GM12878 (cell line): ENCODE measurements around the gene ATF7. TPM values are rescaled to one million over a fixed set of nuclear protein-coding genes. Genes with fewer than 3 reads are reported as not detected.
"Not testable (repeated sequence)": the region's sequence is repeated elsewhere in the genome, so short reads cannot be mapped to it uniquely, and the experiment has no call there.

Experiments used
- ATAC-seq: fragments of 200-7000 bp; cut with Tn5 transposase; 3 replicates; pipeline ENCODE4 v1.9.1; 2020; ENCODE audit warnings: mild to moderate bottlenecking, moderate library complexity
- BruUV-seq: library from RNA; stranded (reverse); fragments of 400-500 nt; replicated peaks from 2 replicates; lab custom pipeline; 2021; lab: Mats Ljungman, UMichigan
- CTCF ChIA-PET: fragments of 300-600 bp; sonication (Branson Sonifier 250); formaldehyde crosslinking; extraction: SDS; loops from one replicate; lab custom pipeline; 2021; ENCODE audit warnings: inconsistent platforms; lab: Yijun Ruan, JAX
- POLR2A ChIA-PET: fragments of 350-600 bp; formaldehyde crosslinking; extraction: SDS; loops from one replicate; lab custom pipeline; 2021; ENCODE audit warnings: inconsistent platforms; lab: Charles Lee
- RAD21 ChIA-PET: fragments of 300-600 bp; sonication (Branson Sonifier 250); formaldehyde crosslinking; loops from one replicate; lab custom pipeline; 2023; ENCODE audit warnings: antibody characterized with exemption; ENCODE audit not compliant: unreplicated experiment; lab: Charles Lee
- SMC1A ChIA-PET: fragments of 300-600 bp; sonication (Branson Sonifier 250); formaldehyde crosslinking; loops from one replicate; lab custom pipeline; 2023; ENCODE audit not compliant: unreplicated experiment, uncharacterized antibody; lab: Charles Lee
- DNase-seq: peaks from one replicate; pipeline ENCODE4 v3.0.0-alpha.2; 2011; ENCODE audit warnings: low read depth, low spot score
- FAIRE-seq: peaks from 3 replicates; lab custom pipeline; 2011; peaks lifted over from hg19 to GRCh38; lab: Jason Lieb, UNC
- H2AFZ ChIP-seq: 2 replicates; pipeline ENCODE4 v1.6.0; 2011; ENCODE audit warnings: low read depth, low read length, control low read depth; ENCODE audit not compliant: control insufficient read depth
- H3K27ac ChIP-seq: 2 replicates; pipeline ENCODE4 v1.5.1; 2011; ENCODE audit warnings: control low read depth; ENCODE audit not compliant: control insufficient read depth, insufficient read depth
- H3K27me3 ChIP-seq, 2 experiments: replicated peaks in 1 of 2; 2 replicates each; pipeline versions ENCODE4 v1.6.0 to v1.6.1; 2011; ENCODE audit warnings: low read length in 1 of 2; ENCODE audit not compliant: control insufficient read depth in 2 of 2, insufficient read depth in 2 of 2
- H3K36me3 ChIP-seq, 2 experiments: 2 replicates each; pipeline ENCODE4 v1.5.1; 2011; ENCODE audit warnings: low read length in 1 of 2; ENCODE audit not compliant: control insufficient read depth in 2 of 2, insufficient read depth in 2 of 2
- H3K4me1 ChIP-seq: 2 replicates; pipeline ENCODE4 v1.6.1; 2011; ENCODE audit warnings: mild to moderate bottlenecking, low read length, moderate library complexity, mixed read lengths; ENCODE audit not compliant: control insufficient read depth, insufficient read depth
- H3K4me2 ChIP-seq: 2 replicates; pipeline ENCODE4 v1.6.0; 2011; ENCODE audit warnings: control low read depth; ENCODE audit not compliant: control insufficient read depth, insufficient read depth
- H3K4me3 ChIP-seq: fragments of 200-600 bp; sonication (generic); 2 replicates; pipeline ENCODE4 v1.5.1; 2016
- H3K79me2 ChIP-seq: 2 replicates; pipeline ENCODE4 v1.6.0; 2011; ENCODE audit warnings: low read length; ENCODE audit not compliant: control insufficient read depth, insufficient read depth
- H3K9ac ChIP-seq: 2 replicates; pipeline ENCODE4 v1.8.0; 2011; ENCODE audit warnings: low read length, control low read depth, mixed read lengths; ENCODE audit not compliant: control insufficient read depth, insufficient read depth
- H3K9me3 ChIP-seq: replicated peaks from 3 replicates; pipeline ENCODE4 v1.5.1; 2011; ENCODE audit warnings: mild to moderate bottlenecking, low read length; ENCODE audit not compliant: control insufficient read depth, insufficient read depth
- H4K20me1 ChIP-seq: 2 replicates; pipeline ENCODE4 v1.6.0; 2011; ENCODE audit not compliant: control insufficient read depth, insufficient read depth
- ZNF24 ChIP-seq: fragments of 450-650 bp; IDR thresholded peaks from 2 replicates; pipeline ENCODE4 v1.6.1; 2017; ENCODE audit warnings: antibody characterized with exemption, mild to moderate bottlenecking
- WGBS: methylation state at CpG from one replicate; pipeline ENCODE4 v1.1.6; 2016; ENCODE audit warnings: low lambda C conversion rate; ENCODE audit not compliant: insufficient replicate concordance, insufficient coverage; ENCODE audit errors: missing lambda C conversion rate; 5-methylcytosine and 5-hydroxymethylcytosine counted together
- in situ Hi-C: fragments of 300-500 bp; cut with MboI; formaldehyde crosslinking; loops from 9 replicates; pipeline ENCODE4 v1.14.3; 2018; ENCODE audit warnings: mixed read lengths
- intact Hi-C: fragments of 100-400 bp; cut with micrococcal nuclease; formaldehyde crosslinking; loops from one replicate; pipeline ENCODE4 v1.14.2; 2022; ENCODE audit not compliant: unreplicated experiment
- polyA plus RNA-seq, 11 experiments: library from polyadenylated mRNA; depleted of rRNA in 4 of 11; unstranded in 6 of 11; stranded (reverse) in 5 of 11; fragments of >200 nt; fragmentation: Nextera tagmentation in 4 of 11; fragmentation: Illumina TruSeq in 1 of 11; extraction: Ambion mirVana in 4 of 11; extraction: Trizol in 1 of 11; gene quantifications; 1 replicate in 1 of 11; 2 replicates in 10 of 11; pipeline versions ENCODE4 v1.2.1 to v1.2.3, GENCODE V29; 2011 to 2016; ENCODE audit warnings: inconsistent platforms in 2 of 11, missing spikeins in 2 of 11, low read depth in 1 of 11
- total RNA-seq, 4 experiments: library from RNA; depleted of rRNA in 3 of 4; stranded (reverse); fragments of >200 nt in 3 of 4; fragmentation: Illumina TruSeq in 1 of 4; extraction: Trizol in 1 of 4; gene quantifications; 2 replicates each; pipeline versions ENCODE4 v1.2.1 to v1.2.3, GENCODE V29; 2013 to 2021
- TF ChIP-seq, protein P1 (sequence below): IDR thresholded peaks from 2 replicates; pipeline ENCODE4 v1.6.1; 2012; ENCODE audit warnings: low read depth, low read length, improper control_type of control experiment

ATF7 gene
- total and polyA plus RNA-seq, 10 of the 15 experiments (the other 5 are each of a cell fraction or from before 2014, with no cell fraction given) = 9.1 to 30.7 (median 21.8) TPM

GRCh38 chr12:53606688-53607087, 19.5 kb downstream of the ATF7 start:
- H3K27ac ChIP-seq, H3K9me3 ChIP-seq, POLR2A ChIA-PET, SMC1A ChIA-PET, H2AFZ ChIP-seq, H3K27me3 ChIP-seq, H3K4me1 ChIP-seq, BruUV-seq, DNase-seq, H3K79me2 ChIP-seq, in situ Hi-C loops, H3K36me3 ChIP-seq, H3K4me2 ChIP-seq, ATAC-seq, RAD21 ChIA-PET, H3K9ac ChIP-seq, H3K4me3 ChIP-seq, FAIRE-seq, intact Hi-C loops, H4K20me1 ChIP-seq: not testable (repeated sequence)
- WGBS = 83% methylated on average over 3 of the region's 5 CpGs
- CTCF ChIA-PET = interaction anchor here (1.0 kb wide), 1 partner anchor 17 kb away, joined by 3 read pairs; no protein-coding TSS in a partner anchor

DNA sequence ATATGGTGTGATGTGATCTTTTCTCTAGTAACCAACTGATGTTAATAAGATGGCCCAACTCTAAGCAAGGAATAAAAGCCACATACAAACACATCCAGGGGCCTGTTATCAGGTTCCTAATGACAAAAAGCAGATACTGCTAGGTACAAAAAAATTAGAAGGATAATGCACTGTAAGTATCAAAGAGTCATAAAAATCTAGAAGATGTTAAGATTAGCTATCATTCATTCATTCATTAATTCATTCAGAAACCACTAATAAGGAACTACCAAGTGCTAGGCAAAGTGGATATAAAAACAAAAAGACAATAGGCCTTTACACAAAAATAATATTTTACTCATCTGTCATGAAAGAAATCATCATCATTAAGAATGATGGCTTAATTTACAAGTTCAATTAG, 21.6 kb downstream of the ATF7 start:
- Histone ChIP-seq H3K4me3 (no peak overlapping the region), H3K9me3 (no peaks in the 10 kb centered on the region; the same call in 2 of the 3 replicates), H3K4me2 (no peak overlapping the region), H3K4me1 (peaks cover 11% of the 10 kb centered on the region), H3K36me3 (no peaks in the 10 kb centered on the region; a peak in 1 of 4 replicates), H3K27me3 (no peaks in the 10 kb centered on the region), H3K79me2 (peaks cover 10% of the 10 kb centered on the region), H4K20me1 (no peaks in the 10 kb centered on the region), H3K27ac (no peak overlapping the region), H2AFZ (no peak overlapping the region), H3K9ac (no peak overlapping the region)
- no peak for ATAC-seq
- no peak for DNase-seq
- TF ChIP-seq, protein P1, sequence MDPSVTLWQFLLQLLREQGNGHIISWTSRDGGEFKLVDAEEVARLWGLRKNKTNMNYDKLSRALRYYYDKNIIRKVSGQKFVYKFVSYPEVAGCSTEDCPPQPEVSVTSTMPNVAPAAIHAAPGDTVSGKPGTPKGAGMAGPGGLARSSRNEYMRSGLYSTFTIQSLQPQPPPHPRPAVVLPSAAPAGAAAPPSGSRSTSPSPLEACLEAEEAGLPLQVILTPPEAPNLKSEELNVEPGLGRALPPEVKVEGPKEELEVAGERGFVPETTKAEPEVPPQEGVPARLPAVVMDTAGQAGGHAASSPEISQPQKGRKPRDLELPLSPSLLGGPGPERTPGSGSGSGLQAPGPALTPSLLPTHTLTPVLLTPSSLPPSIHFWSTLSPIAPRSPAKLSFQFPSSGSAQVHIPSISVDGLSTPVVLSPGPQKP = no peak
- peak; percentile 92 for TF ChIP-seq ZNF24
- ChIA-PET CTCF (interaction anchor here (1.2 to 2.3 kb wide), 4 partner anchors 18 to 62 kb away, joined by 3 to 8 read pairs (median 3); no protein-coding TSS in a partner anchor), POLR2A (interaction anchor here (0.6 to 0.8 kb wide), 2 partner anchors 14 to 71 kb away, joined by 3 to 5 read pairs; no protein-coding TSS in a partner anchor), SMC1A (interaction anchor here (1.1 to 2.6 kb wide), 4 partner anchors 14 to 61 kb away, joined by 3 to 9 read pairs (median 4); no protein-coding TSS in a partner anchor), RAD21 (interaction anchor here (0.6 to 1.5 kb wide), 7 partner anchors 13 to 71 kb away, joined by 3 to 6 read pairs (median 4); partner anchors contain the start of gene ATP5MC2)
- intact Hi-C loops = no loop called here
- in situ Hi-C loops = no loop called here
- BruUV-seq = no TSS peak
- FAIRE-seq = no peak
